Cardiac fibroblast (primary cell): ENCODE data around the gene P2RX2.

Experiments
- DNase-seq, 2 donors: peaks; one replicate each; pipeline versions ENCODE4 v3.0.0 to v3.0.0-alpha.2; 2010; ENCODE audit warnings: low read depth in 2 of 2
- H3K4me3 ChIP-seq, 2 donors: replicated peaks in 1 of 2; 1 replicate in 1 of 2; 2 replicates in 1 of 2; pipeline ENCODE4 v1.5.1; 2011; ENCODE audit warnings: low read depth in 2 of 2, low read length in 2 of 2, mild to moderate bottlenecking in 2 of 2, moderate library complexity in 1 of 2
- TF ChIP-seq, protein P1 (sequence below): IDR thresholded peaks from one replicate; pipeline ENCODE4 v1.5.1; 2011; ENCODE audit warnings: low read depth, mild to moderate bottlenecking, low read length, inconsistent platforms

Gene P2RX2

DNA sequence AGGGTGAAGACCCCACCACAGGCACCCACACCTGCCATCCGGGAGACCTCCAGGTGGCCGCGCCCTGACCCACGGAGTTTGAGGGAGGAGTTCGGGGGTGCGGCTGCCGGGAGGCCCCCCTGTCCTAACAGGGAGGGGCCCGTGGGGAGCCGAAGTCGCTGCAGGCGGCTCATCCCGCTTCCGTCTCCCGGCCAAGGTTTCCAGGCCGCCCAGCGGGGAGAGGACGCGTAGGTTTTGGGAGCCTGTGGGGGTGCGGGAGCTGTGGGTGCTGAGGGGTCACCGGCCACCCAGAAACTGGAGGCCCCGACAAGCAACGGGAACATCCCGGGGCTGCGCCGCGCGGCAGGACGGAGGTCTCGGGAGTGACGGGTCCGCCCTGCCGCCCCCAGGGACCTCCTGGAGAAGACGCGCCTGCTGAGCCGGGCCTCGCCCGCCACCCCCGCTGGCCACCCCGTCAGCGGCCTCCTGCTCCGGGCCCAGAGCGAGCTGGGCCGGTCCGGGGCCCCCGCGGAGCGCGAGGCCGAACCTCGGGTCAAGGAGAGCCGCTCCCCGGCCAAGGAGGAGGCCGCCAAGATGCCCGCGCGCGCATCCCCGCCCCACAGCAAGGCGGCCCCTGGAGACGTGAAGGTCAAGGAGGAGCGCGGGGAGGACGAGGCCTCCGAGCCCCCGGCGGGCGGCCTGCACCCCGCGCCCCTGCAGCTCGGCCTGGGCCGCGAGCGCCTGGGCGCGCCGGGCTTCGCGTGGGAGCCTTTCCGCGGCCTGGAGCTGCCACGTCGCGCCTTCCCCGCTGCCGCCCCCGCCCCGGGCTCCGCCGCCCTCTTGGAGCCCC is 35.8 kb upstream of the P2RX2 start:
- peak overlapping the region in 1 of 2 donors; percentile 36 for H3K4me3 ChIP-seq
- no peak for DNase-seq
- TF ChIP-seq, protein P1, sequence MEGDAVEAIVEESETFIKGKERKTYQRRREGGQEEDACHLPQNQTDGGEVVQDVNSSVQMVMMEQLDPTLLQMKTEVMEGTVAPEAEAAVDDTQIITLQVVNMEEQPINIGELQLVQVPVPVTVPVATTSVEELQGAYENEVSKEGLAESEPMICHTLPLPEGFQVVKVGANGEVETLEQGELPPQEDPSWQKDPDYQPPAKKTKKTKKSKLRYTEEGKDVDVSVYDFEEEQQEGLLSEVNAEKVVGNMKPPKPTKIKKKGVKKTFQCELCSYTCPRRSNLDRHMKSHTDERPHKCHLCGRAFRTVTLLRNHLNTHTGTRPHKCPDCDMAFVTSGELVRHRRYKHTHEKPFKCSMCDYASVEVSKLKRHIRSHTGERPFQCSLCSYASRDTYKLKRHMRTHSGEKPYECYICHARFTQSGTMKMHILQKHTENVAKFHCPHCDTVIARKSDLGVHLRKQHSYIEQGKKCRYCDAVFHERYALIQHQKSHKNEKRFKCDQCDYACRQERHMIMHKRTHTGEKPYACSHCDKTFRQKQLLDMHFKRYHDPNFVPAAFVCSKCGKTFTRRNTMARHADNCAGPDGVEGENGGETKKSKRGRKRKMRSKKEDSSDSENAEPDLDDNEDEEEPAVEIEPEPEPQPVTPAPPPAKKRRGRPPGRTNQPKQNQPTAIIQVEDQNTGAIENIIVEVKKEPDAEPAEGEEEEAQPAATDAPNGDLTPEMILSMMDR: no peak

DNA sequence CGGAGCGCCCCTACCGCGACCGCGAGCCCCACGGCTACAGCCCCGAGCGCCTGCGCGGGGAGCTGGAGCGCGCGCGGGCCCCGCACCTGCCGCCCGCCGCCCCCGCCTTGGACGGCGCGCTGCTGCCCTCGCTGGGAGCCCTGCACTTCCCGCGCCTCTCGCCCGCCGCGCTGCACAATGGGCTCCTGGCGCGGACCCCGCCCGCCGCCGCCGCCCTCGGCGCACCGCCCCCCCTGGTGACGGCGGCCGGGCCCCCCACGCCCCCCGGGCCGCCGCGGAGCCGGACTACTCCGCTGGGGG is 35.2 kb upstream of the P2RX2 start:
- no peak overlapping the region for H3K4me3 ChIP-seq
- DNase-seq: no peak
- TF ChIP-seq, protein P1: no peak

DNA sequence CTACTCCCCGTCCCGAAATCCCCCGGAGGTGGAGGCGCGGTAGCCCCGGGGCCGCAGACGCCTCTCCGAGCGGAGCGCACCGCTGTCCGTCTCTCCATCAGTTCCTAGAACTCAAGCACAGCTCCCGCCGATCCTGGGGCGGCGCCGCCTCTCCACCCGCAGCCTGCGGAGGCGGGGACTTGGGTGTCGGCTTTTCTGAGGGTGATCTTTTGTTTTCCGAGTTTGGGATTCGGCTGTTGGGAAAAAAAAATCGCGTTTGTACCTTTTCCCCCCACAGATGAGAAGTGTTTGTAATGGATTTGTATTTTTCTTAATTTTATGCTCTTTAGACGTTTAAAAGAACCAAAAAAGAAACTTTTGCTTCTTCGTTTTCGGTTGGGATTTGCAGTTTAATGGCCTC is 34.8 kb upstream of the P2RX2 start:
- TF ChIP-seq, protein P1: no peak
- DNase-seq: no peak
- H3K4me3 ChIP-seq: no peak overlapping the region

DNA sequence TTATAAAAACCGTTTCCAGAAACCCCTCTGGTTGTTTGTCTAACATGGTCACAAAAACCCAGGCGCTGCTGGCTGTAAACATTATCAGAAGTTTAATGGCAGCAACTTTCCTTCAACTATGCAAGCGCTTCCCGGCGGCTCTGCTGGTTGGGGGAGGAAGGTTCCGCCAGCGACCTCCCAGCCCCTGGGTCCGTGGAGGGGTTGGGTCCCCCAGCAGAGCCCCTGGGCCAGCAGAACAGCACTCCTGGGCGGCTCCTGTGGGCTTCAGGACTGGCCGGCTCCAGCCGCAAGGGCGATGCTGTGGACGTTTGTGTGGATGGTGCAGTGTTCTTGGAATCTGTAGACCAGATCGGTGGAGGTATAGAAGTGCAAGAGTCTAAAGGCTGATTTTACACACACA is 34.1 kb upstream of the P2RX2 start:
- H3K4me3 ChIP-seq: no peak overlapping the region
- TF ChIP-seq, protein P1: no peak
- no peak for DNase-seq

DNA sequence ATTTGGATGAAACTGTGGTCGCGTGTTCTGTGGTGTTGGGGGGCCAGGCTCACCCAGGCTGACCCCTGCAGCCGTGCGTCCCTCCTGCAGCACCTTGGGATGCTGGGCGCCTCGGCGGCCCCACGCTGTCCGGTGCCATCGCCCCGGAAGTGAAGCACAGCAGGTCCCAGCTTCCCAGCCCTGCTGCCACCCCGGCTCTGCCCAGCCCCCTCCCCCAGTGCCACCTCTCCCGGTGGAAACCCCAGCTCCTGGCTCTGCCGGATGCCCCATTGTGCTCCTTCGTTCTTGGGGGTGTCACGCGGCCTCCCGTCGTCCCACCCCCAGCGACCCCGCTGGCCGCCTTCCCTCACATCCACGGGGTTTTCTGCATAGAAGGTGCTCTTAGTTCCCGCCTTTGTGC is 33.4 kb upstream of the P2RX2 start:
- no peak overlapping the region for H3K4me3 ChIP-seq
- DNase-seq: no peak
- TF ChIP-seq, protein P1: no peak

DNA sequence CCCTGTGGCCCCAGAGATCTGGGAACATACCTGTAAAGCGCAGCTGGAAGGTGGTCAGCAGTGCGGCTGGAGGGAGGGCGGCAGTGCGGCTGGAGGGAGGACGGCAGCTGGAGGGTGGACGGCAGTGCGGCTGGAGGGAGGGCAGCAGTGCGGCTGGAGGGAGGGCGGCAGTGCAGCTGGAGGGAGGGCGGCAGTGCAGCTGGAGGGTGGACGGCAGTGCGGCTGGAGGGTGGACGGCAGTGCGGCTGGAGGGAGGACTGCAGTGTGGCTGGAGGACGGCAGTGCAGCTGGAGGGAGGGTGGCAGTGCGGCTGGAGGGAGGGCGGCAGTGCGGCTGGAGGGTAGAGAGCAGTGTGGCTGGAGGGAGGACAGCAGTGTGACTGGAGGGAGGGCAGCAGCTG is 31.6 kb upstream of the P2RX2 start:
- no peak overlapping the region for H3K4me3 ChIP-seq
- TF ChIP-seq, protein P1: no peak
- no peak for DNase-seq

DNA sequence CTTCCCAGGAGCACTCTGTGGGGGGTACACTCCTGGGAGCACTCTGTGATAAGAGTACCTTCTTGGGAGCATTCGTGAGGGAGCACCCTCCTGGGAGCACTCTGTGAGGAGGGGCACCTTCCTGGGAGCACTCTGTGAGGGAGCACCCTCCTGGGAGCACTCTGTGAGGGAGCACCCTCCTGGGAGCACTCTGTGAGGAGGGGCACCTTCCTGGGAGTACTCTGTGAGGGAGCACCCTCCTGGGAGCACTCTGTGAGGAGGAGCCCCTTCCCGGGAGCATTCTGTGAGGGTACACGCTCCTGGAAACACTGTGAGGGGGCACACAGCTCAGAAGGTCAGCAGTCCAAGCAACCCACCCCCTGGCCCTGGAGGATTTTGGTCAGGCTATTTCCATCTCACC is 30.8 kb upstream of the P2RX2 start:
- no peak overlapping the region for H3K4me3 ChIP-seq
- DNase-seq: no peak
- TF ChIP-seq, protein P1: no peak
